CD4-positive, alpha-beta T cell treated with Interleukin-17A for 1 hour (primary cell): Measurements from ENCODE around the gene NOVA2.

Source experiments
- DNase-seq: peaks from one replicate; pipeline ENCODE4 v3.0.0-alpha.2; 2020

Gene NOVA2

DNA sequence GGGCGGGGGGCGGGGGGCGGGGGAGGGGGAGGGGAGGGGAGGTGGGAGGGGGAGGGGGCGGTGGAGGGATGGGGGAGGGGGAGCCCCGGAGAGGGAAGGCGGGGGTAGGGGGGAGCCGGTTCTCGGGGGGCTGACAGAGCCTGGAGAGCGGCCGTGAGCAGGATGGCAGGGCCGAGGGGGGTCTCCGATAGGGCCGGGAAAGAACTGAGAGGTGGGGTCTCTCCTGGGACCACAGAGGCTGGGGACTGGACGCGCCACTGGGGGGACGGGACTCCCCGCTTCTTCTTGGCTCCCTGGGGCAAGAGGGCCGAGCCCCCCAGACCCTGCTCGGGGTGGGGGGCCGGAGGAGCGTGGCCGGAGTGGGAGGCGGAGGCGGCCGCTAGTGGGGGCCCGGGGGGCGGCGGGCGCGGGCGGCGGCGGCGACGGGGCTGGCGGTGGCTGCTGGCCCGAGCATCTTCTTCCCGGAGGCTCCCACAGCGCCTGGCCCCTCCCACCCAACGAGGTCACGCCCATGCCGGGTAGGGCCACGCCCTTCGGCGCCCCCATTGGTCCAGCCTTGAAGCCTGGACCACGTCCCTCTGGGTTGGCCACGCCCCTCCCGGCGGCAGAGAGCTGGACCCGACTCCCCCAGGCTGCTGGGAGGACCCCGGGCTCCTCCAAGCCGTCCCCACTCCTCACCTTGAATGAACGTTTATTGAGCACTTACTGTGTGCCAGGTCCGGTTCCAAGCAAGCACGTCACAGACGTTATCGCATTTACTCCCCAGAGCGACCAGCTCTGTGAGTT lies at the start of gene NOVA2:
Gene NOVA2 (minus strand): TSS at position 313 of the 786 bp plus-strand sequence. CDS start 514 bp downstream, outside the sequence.
- DNase-seq: peak; percentile 28

DNA sequence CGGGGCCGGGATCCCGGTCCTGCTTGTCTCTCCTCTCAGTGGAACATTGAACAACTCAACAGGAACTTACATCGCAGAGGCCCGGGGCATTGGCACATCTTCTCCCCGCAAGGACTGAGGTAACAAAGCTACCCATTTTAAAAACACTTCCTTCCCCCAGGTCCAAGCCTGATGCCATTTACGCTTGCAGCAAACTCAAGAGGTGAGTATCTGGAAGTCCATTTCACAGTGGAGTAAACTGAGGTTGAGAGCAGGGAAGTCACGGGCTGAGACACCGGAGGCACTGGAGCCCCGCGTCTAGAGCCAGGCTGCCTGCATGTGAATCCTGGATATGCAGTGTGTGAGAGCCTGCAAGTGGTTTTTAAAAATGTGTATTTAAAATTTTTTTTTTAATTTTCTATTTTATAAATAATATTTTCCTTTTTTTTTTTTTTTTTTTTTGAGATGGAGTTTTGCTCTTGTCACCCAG lies 49.7 kb upstream of the NOVA2 start:
- DNase-seq: no peak

DNA sequence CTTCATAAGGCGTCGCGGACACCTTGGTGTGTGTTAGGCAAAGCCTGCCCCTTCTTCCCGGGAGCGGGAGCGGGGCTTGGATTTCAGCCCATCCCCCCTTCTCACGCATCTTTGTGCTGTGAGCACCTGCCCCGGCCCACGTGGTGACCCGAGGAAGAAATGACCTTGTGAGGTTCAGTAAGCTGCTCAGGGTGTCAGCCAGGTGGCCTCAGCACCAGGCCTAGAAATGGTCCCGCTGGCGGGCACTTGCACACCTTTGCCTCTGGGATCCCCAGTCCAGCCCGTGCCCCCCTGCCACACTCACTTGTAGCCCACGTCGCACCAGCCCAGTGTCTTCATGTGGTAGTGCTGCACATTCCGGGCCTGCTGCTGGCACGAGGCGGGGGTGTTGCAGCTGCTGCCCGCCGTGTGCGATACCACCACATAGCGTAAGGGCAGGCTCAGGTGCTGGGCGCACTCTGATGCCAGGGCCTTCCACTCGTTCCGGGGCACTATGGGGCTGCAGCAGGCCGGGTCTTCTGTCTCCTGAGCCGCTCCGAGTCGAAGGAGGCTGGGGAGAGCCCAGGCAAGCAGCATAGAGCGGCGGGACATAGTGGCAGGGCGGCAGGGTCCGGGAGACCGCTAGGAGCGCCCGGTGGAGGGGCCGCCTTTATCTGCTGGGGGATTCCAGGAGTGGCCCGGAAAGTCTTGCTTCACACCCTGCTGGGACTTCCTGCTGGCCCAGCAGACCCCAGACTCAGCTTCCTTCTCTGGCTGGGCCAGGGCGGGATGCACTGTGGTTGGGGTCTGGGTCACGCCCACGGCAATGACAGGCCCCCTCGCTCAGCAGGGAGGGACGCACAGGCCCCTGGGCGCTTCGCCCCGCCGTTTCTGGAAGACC lies 49.0 kb upstream of the NOVA2 start, which contains the start of gene PGLYRP1:
Gene PGLYRP1 (minus strand): TSS at position 623 of the 880 bp plus-strand sequence. CDS start 32 bp downstream, at position 591.
- DNase-seq: no peak

DNA sequence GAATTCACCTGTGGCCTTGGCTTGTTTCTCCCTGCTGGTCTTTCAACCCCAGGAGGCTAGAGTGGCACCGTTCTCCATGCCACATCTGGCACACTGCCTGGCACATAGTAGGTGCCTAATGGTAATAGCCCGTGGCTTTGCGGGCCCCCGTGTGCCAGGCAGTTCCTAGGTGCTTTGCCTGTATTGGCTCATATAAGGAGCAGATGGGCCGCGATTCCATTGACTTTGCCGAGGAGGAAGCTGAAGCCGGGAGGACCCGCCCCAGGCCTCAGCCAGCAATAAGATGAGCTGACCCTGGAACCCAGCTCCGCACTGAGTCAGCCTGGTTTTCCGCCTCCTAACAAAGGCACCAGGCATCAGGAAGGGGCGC lies 48.4 kb upstream of the NOVA2 start:
- no peak for DNase-seq

DNA sequence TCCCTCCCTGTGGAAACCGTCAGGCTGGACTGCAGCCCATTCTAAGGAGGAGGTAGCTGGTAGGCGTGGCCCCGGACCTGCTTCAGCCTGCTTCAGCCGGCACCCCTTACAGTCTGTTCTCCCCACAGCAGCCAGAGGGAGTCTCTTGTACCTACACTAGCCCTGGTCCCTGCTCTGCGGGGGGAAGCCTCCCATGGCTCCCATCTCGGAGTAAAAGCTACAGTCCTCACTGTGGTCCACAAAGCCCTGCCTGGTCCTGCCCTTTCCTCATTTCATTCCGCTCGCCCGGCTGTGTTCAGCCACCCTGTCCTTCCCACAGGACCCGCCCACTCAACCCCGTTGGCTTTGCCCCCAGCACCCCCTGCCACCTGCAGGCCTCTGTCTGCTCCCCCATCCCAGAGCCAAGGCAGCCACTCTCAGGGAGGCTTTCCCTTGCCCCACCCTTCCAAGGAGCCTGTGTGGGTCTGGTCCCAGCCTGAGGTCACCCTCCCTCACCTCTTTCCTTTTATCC lies 47.9 kb upstream of the NOVA2 start:
- DNase-seq: no peak

DNA sequence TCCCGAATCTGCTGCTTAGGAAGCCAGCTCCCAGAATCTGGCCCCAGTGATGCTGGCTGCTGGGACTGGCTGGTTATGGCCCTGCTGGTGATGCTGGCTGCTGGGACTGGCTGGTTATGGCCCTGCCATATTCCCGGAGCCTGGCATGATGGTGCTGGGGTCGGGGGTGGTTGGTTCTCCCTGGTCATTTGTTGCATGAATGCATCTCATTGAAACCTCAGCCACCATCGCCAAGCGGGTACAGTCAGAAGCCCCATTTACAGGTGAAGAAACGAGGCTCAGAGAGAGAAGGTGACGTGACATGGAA lies 47.1 kb upstream of the NOVA2 start:
- no peak for DNase-seq

GRCh38 chr19:46019270-46019669 lies 45.6 kb upstream of the NOVA2 start:
- no peak for DNase-seq

GRCh38 chr19:46018729-46019251 lies 45.1 kb upstream of the NOVA2 start:
- no peak for DNase-seq

- DNase-seq: no peak
These were observed 44.4 kb upstream of the NOVA2 start for GRCh38 chr19:46017874-46018675.

- DNase-seq: no peak
These were observed 43.4 kb upstream of the NOVA2 start for GRCh38 chr19:46017095-46017429.

- peak; percentile 85 for DNase-seq
These were observed 42.9 kb upstream of the NOVA2 start for GRCh38 chr19:46016426-46017094.

- DNase-seq: peak; percentile 50
These were observed 42.2 kb upstream of the NOVA2 start for GRCh38 chr19:46015687-46016425.

DNA sequence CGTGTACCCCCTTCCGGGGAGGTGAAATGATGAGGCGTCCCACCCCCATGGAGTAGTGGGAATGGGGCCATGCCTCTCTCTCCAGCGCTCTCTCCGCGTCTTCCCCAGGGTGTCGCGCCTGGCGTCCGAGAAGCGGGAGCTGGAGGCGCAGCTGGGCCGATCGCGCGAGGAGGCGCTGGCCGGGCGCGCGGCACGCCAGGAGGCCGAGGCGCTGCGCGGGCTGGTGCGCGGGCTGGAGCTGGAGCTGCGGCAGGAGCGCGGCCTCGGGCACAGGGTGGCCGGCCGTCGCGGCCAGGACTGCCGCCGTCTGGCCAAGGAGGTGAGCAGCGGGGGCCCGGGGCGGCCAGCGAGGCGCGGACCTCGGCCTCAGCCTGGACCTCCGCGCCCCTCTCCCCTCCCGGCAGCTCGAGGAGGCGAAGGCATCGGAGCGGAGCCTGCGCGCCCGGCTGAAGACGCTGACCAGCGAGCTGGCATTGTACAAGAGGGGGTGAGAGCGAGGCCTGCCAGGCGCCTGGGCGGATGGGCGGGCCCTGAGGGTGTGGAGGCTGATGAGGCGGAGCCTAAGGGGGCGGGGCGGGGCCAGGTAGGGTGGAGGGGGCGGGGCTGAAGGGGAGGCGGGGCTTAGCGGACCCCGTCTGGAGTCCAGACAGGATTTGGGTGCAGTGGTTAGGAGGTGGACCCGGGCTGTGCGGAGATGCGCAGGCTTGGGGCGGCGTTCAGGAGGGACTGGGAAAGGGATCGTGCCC lies 41.4 kb upstream of the NOVA2 start:
- peak; percentile 71 for DNase-seq

DNA sequence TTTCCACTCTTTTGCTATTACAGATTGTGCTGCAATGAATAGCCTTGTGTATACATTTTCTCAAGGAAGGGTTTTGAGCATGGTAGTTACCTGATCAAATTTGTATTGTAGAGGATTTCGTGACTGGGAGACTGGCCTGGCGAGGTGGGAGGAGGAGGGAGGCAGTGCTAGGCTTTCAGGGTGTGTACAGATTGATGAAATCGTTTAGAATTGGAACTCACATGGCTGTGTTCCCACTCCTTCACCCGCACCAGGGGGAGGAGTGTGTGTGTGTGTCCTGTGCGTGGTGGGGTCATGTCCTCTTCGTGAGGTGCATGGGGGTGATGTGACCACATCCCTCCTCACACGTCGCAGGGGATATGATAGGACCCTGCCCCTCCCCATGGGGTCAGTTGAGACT lies 40.9 kb upstream of the NOVA2 start:
- no peak for DNase-seq

DNA sequence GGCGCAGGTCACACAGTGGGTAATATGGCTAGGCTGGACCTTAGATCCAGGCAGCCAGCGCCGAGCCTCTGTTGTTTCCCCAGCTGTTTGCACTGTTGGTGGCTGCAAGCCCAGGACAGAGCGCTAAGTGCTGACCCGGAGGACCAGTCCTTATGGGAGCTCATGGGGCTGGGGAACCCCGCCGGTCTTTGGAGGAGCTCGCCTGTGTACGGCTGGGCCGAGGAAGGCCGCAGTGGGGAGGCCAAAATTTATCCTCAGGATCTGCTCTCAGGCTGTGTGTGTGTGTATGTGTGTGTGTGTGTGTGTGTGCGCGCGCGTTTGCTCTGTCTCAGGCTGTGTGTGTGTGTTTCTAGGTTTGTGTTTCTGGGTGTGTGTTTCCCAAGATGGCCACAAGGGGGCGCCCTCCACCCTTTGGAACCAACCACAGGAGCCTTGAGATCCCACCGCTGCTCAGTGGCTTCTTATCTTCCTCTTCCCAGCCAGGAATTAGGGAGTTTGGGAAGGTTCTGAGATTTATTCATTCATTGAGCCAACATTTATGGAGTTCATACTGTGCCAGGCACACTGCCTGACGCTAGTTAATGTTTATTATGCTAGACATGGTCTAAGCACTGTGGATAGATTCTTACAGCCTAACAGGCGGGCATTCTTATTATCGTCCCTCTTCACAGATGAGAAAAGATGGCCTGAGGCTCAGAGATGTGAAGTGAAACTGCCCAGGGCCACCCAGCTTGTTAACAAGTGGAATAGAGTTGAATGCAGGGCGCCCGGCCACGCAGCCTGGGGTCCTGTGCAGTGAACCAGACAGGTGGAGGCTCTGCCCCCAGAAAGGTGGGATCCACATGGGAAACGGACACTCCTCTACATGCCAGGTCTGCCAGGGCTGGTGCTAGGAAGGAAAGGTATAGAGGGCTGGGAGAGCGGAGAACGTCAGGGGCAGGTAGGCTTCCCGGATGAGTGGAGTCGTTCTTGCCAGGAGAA lies 36.2 kb upstream of the NOVA2 start:
- peak; percentile 72 for DNase-seq

GRCh38 chr19:46006411-46006810 lies 32.7 kb upstream of the NOVA2 start:
- DNase-seq: no peak

GRCh38 chr19:46002678-46003275 lies 29.1 kb upstream of the NOVA2 start:
- DNase-seq: no peak

DNA sequence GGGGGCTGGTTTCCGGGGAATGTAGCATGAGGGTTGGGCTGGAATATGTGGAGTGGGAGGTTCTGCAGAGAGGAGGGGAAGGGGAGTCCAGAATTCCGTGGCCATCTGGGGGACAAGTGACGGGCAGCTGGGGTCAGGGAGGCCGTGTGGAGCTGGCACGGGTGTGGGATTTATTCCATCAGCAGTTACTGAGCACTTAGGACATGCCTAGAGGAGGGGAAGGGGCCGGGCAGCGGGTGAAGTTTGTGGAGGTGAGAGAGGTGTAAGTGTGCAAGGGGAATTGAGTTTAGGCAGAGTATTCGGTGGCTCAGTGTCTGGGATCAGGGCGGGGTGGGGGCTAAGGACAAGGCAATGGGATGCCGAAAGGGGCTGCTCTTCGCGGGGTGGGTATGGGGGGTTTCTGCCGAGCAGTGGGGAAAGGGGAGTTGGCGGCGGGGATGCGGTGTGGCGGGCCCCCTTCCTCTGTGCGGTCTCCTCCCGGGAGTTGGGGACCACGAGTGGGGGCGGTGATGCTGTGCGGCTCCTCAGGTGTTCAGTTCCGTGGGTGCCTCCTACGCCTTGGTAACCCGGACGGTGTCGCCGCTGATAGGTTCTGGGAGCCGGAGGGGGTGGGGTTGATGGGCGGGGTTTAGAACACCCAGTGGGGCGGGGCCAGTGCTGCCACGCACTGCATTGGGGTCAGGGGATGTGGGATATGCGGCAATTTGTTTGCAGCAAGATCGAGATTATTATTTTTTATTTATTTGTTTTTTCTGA lies 27.0 kb upstream of the NOVA2 start:
- DNase-seq: peak; percentile 86
